ENCODE measurements around the gene TUBB8.
"Not testable (repeated sequence)": the region's sequence is repeated elsewhere in the genome, so short reads cannot be mapped to it uniquely, and the experiment has no call there.

The TUBB8 gene

DNA sequence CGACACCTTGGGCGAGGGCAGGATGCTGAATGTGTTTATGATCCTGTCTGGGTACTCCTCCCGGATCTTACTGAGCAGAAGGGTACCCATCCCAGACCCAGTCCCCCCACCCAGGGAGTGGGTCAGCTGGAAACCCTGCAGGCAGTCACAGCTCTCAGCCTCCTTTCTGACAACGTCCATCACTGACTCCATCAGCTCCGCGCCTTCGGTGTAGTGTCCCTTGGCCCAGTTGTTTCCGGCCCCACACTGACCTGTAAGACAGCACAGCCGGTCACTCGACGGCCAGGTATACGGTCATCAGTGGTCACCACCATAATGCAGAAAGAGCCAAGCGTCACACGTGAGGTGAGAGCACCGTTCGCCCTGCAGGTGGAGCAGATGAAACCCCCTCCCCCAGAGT lies 1.2 kb downstream of the TUBB8 start:
- DNase-seq (ENCODE audit: low read depth): not testable (repeated sequence)

DNA sequence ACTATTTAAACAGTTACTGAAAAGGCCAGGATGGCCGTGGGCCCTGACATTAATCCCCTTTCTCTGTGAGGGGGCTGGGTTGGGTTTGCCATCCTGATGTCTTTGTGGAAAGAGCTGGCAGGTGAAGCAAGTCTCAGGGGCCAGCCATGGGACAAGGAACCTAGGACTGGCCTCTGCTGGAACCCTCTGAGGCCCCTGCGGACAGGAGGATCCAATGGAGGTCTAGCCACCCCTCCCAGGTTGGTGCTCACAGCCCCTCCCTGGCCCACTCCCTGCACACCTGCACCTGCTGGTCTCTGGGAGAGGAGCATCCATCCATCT lies 35.8 kb downstream of the TUBB8 start:
- not testable (repeated sequence) for DNase-seq (ENCODE audit: low read depth)

DNA sequence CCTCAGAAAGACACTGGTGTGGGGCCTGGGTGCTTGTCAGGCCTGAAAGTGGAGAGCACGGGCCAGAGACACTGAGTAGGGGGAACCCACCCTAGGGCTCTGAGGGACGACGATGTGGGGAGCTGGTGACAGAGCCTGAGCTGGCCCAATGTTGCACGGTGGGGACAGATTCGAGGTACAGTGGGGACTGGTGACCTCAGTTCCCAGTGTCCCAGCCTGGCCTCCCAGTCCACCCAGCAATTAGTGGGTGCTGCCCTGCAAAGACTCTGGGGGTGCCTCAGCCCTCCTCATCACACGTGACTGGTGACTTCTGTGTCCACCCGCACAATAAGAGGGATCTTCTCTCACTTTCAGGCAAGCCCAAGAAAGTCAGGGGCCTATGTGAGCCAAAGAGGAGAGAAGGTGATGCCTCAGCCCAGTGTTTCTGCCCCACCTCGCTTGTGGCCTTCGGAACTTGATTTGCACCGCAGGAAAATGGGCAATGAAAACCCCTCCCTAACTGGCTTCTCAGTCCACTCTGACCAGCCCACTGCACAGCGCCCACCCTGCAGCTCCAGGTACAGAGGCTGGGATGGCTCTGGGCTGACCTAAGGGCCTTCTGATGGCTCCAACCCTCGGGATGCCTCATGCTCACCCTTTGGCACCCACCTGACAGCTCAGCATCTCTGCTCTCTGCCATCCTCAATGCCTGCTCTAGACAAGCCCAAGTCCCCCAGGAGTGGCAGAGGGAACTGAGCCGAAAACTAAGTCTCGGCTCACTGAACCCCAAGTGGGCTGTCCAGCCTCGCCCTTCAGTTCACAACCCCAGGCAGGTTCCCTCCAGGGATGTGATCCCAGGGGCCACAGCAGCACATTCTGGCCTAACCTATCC lies 36.4 kb downstream of the TUBB8 start:
- DNase-seq (ENCODE audit: low read depth): not testable (repeated sequence)

DNA sequence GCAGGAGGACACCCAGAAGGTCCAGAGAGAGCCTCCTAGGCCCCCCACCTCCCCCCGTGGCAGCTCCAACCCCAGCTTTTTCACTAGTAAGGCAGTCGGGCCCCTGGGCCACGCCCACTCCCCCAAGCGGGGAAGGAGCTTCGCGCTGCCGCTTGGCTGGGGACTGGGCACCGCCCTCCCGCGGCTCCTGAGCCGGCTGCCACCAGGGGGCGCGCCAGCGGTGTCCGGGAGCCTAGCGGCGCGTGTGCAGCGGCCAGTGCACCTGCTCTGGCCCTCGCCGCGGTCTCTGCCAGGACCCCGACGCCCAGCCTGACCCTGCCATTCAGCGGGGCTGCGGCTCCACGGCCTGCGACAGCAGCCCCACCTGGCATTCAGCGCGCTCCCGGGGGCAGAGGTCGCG lies 37.8 kb downstream of the TUBB8 start:
- not testable (repeated sequence) for DNase-seq (ENCODE audit: low read depth)

DNA sequence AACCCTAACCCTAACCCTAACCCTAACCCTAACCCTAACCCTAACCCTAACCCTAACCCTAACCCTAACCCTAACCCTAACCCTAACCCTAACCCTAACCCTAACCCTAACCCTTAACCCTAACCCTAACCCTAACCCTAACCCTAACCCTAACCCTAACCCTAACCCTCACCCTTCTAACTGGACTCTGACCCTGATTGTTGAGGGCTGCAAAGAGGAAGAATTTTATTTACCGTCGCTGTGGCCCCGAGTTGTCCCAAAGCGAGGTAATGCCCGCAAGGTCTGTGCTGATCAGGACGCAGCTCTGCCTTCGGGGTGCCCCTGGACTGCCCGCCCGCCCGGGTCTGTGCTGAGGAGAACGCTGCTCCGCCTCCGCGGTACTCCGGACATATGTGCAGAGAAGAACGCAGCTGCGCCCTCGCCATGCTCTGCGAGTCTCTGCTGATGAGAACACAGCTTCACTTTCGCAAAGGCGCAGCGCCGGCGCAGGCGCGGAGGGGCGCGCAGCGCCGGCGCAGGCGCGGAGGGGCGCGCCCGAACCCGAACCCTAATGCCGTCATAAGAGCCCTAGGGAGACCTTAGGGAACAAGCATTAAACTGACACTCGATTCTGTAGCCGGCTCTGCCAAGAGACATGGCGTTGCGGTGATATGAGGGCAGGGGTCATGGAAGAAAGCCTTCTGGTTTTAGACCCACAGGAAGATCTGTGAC lies 38.7 kb downstream of the TUBB8 start:
- not testable (repeated sequence) for DNase-seq (ENCODE audit: low read depth)

All from stimulated activated CD8-positive, alpha-beta memory T cell treated with anti-CD3 and anti-CD28 coated beads, Interleukin-12 subunit alpha, Interleukin-12 subunit beta, amount 100 ng/mL, for 4 hours (primary cell).